Smooth muscle cell (in vitro differentiated cells): ENCODE results near the gene ICAM1. TPM values are rescaled to one million over a fixed set of nuclear protein-coding genes. Genes with fewer than 3 reads are reported as not detected.

ENCODE experiments used
- DNase-seq: peaks from one replicate; lab custom pipeline; 2025; ENCODE audit not compliant: unreplicated experiment; lab: John Stamatoyannopoulos, UW
- H2AFZ ChIP-seq: fragments of 200-600 bp; sonication (generic); 2 replicates; pipeline ENCODE4 v1.6.0; 2016; ENCODE audit warnings: antibody characterized with exemption, low read depth, mild to moderate bottlenecking
- H3F3A ChIP-seq: fragments of 200-600 bp; sonication (generic); 2 replicates; pipeline ENCODE4 v1.6.0; 2017; ENCODE audit warnings: antibody characterized with exemption, low read depth
- H3K27ac ChIP-seq: fragments of 200-600 bp; sonication (generic); 2 replicates; pipeline ENCODE4 v1.5.1; 2016; ENCODE audit warnings: low read depth, mild to moderate bottlenecking
- H3K27me3 ChIP-seq: fragments of 200-600 bp; sonication (generic); 2 replicates; pipeline ENCODE4 v1.6.1; 2016; ENCODE audit warnings: low read depth, mild to moderate bottlenecking
- H3K36me3 ChIP-seq: fragments of 200-600 bp; sonication (generic); 2 replicates; pipeline ENCODE4 v1.5.1; 2016; ENCODE audit warnings: low read depth
- H3K4me1 ChIP-seq: fragments of 200-600 bp; sonication (generic); 2 replicates; pipeline ENCODE4 v1.5.1; 2016; ENCODE audit warnings: low read depth
- H3K4me2 ChIP-seq: fragments of 200-600 bp; sonication (generic); 2 replicates; pipeline ENCODE4 v1.6.0; 2016; ENCODE audit warnings: mild to moderate bottlenecking
- H3K4me3 ChIP-seq: fragments of 200-600 bp; sonication (generic); 2 replicates; pipeline ENCODE4 v1.5.1; 2016; ENCODE audit warnings: mild to moderate bottlenecking
- H3K79me2 ChIP-seq: fragments of 200-600 bp; sonication (generic); 2 replicates; pipeline ENCODE4 v1.6.0; 2016; ENCODE audit warnings: low read depth, mild to moderate bottlenecking
- H3K9ac ChIP-seq: fragments of 200-600 bp; sonication (generic); 2 replicates; pipeline ENCODE4 v1.6.0; 2016; ENCODE audit warnings: low read depth
- H3K9me3 ChIP-seq: fragments of 200-600 bp; sonication (generic); replicated peaks from 2 replicates; pipeline ENCODE4 v1.5.1; 2016; ENCODE audit warnings: low read depth
- H4K20me1 ChIP-seq: fragments of 200-600 bp; sonication (generic); 2 replicates; pipeline ENCODE4 v1.6.0; 2016; ENCODE audit warnings: low read depth
- CTCF ChIP-seq: fragments of 200-600 bp; sonication (generic); IDR thresholded peaks from 2 replicates; pipeline ENCODE4 v1.5.1; 2017; ENCODE audit warnings: borderline replicate concordance, mild to moderate bottlenecking, antibody characterized with exemption; ENCODE audit not compliant: insufficient read depth, poor library complexity, severe bottlenecking
- WGBS: methylation state at CpG from one replicate; pipeline ENCODE4 v1.1.7; 2016; ENCODE audit warnings: low lambda C conversion rate; 5-methylcytosine and 5-hydroxymethylcytosine counted together
- polyA plus RNA-seq: library from polyadenylated mRNA; unstranded; fragments of >200 nt; fragmentation: Nextera tagmentation; extraction: Ambion mirVana; gene quantifications from 2 replicates; pipeline ENCODE4 v1.2.1, GENCODE V29; 2016
- total RNA-seq: library from RNA; depleted of rRNA; stranded (reverse); fragments of >200 nt; gene quantifications from 2 replicates; pipeline ENCODE4 v1.2.3, GENCODE V29; 2014

The ICAM1 gene
- total and polyA plus RNA-seq, 2 experiments from 2014 or later: 4.6 to 9.2 TPM

GRCh38 chr19:10274589-10274988, 3.7 kb downstream of the ICAM1 start:
- no peak for TF ChIP-seq CTCF
- DNase-seq: no peak
- WGBS: 92% methylated on average over 10 of the region's 10 CpGs
- Histone ChIP-seq H3K27ac (no peak overlapping the region), H3K4me3 (no peak overlapping the region), H3K36me3 (no peaks in the 10 kb centered on the region), H3K27me3 (peaks cover 9% of the 10 kb centered on the region), H3K79me2 (no peaks in the 10 kb centered on the region), H3K4me1 (no peaks in the 10 kb centered on the region), H3K9ac (no peak overlapping the region), H2AFZ (no peak overlapping the region), H3K4me2 (no peak overlapping the region), H4K20me1 (no peaks in the 10 kb centered on the region), H3K9me3 (no peaks in the 10 kb centered on the region), H3F3A (no peaks in the 10 kb centered on the region)

GRCh38 chr19:10277795-10278589, 7.1 kb downstream of the ICAM1 start:
- Histone ChIP-seq H3K36me3 (no peaks in the 10 kb centered on the region), H3K4me3 (no peak overlapping the region), H3K9ac (no peak overlapping the region), H4K20me1 (no peaks in the 10 kb centered on the region), H3K4me1 (no peaks in the 10 kb centered on the region), H3K4me2 (no peak overlapping the region), H3F3A (no peaks in the 10 kb centered on the region), H3K9me3 (no peaks in the 10 kb centered on the region), H2AFZ (no peak overlapping the region), H3K79me2 (no peaks in the 10 kb centered on the region), H3K27me3 (no peaks in the 10 kb centered on the region), H3K27ac (no peak overlapping the region)
- DNase-seq: no peak
- TF ChIP-seq CTCF: no peak
- 94% methylated on average over 9 of the region's 9 CpGs for WGBS

GRCh38 chr19:10278935-10279334, 8.0 kb downstream of the ICAM1 start:
- H3K4me2 ChIP-seq: no peak overlapping the region
- H3K27ac ChIP-seq: no peak overlapping the region
- no peaks in the 10 kb centered on the region for H3K4me1 ChIP-seq
- H3K4me3 ChIP-seq: no peak overlapping the region
- no peaks in the 10 kb centered on the region for H3K36me3 ChIP-seq
- H2AFZ ChIP-seq: no peak overlapping the region
- TF ChIP-seq CTCF: no peak
- no peaks in the 10 kb centered on the region for H3F3A ChIP-seq
- H3K79me2 ChIP-seq: no peaks in the 10 kb centered on the region
- H3K9ac ChIP-seq: no peak overlapping the region
- H4K20me1 ChIP-seq: no peaks in the 10 kb centered on the region
- 100% methylated on average over 1 of the region's 1 CpG for WGBS
- H3K9me3 ChIP-seq: no peaks in the 10 kb centered on the region
- H3K27me3 ChIP-seq: no peaks in the 10 kb centered on the region
- DNase-seq: no peak
